ENCODE results near the gene DCDC2C. TPM values are rescaled to one million over a fixed set of nuclear protein-coding genes. Genes with fewer than 3 reads are reported as not detected.

DCDC2C gene
- total RNA-seq, 2 donors from 2014 or later, result not detected

- Histone ChIP-seq H3K4me3 (ENCODE audit: low read length) (no peak overlapping the region), H3K27me3 (ENCODE audit: control insufficient read depth, insufficient read depth, low read length, poor library complexity, severe bottlenecking) (no peaks in the 10 kb centered on the region), H3K36me3 (ENCODE audit: control insufficient read depth, insufficient read depth, low read length) (no peaks in the 10 kb centered on the region), H3K9ac (ENCODE audit: extremely low read depth, low read length, poor library complexity, severe bottlenecking) (no peak overlapping the region), H3K9me3 (ENCODE audit: control insufficient read depth, low read length) (no peaks in the 10 kb centered on the region), H3K27ac (ENCODE audit: low read depth, low read length) (no peak overlapping the region), H3K4me1 (ENCODE audit: control insufficient read depth, insufficient read depth, low read length) (no peaks in the 10 kb centered on the region)
- Mint-ChIP-seq H3K9me3 (no peaks in the 10 kb centered on the region), H3K36me3 (ENCODE audit: low read depth) (no peaks in the 10 kb centered on the region), H3K27ac (no peak overlapping the region), H3K4me1 (peaks cover 3% of the 10 kb centered on the region), H3K4me3 (no peak overlapping the region), H3K27me3 (ENCODE audit: insufficient read depth) (peaks cover 3% of the 10 kb centered on the region)
- 87 to 88% methylated on average over 19 to 24 of the region's 24 CpGs for WGBS, 2 experiments (ENCODE audit: insufficient coverage in 1 of 2, insufficient read length in 1 of 2)
- no peak for DNase-seq
- TF ChIP-seq CTCF (conservative IDR thresholded peaks at IDR 0.05), result no peak
These were observed 75.6 kb downstream of the DCDC2C start for GRCh38 chr2:3778851-3779495.

GRCh38 chr2:3779496-3780049, 76.2 kb downstream of the DCDC2C start:
- Mint-ChIP-seq H3K36me3 (ENCODE audit: low read depth) (no peaks in the 10 kb centered on the region), H3K9me3 (no peaks in the 10 kb centered on the region), H3K4me1 (peaks cover 3% of the 10 kb centered on the region), H3K27me3 (ENCODE audit: insufficient read depth) (peaks cover 3% of the 10 kb centered on the region), H3K4me3 (no peak overlapping the region), H3K27ac (no peak overlapping the region)
- no peaks in the 10 kb centered on the region for H3K36me3 ChIP-seq (ENCODE audit: control insufficient read depth, insufficient read depth, low read length)
- no peak overlapping the region for H3K4me3 ChIP-seq (ENCODE audit: low read length)
- H3K27ac ChIP-seq (ENCODE audit: low read depth, low read length), result no peak overlapping the region
- no peaks in the 10 kb centered on the region for H3K4me1 ChIP-seq (ENCODE audit: control insufficient read depth, insufficient read depth, low read length)
- 88 to 89% methylated on average over 5 to 10 of the region's 10 CpGs for WGBS, 2 experiments (ENCODE audit: insufficient coverage in 1 of 2, insufficient read length in 1 of 2)
- H3K27me3 ChIP-seq (ENCODE audit: control insufficient read depth, insufficient read depth, low read length, poor library complexity, severe bottlenecking), result no peaks in the 10 kb centered on the region
- H3K9me3 ChIP-seq (ENCODE audit: control insufficient read depth, low read length), result no peaks in the 10 kb centered on the region
- no peak for TF ChIP-seq CTCF (conservative IDR thresholded peaks at IDR 0.05)
- H3K9ac ChIP-seq (ENCODE audit: extremely low read depth, low read length, poor library complexity, severe bottlenecking), result no peak overlapping the region
- DNase-seq, result no peak

- Mint-ChIP-seq H3K36me3 (ENCODE audit: low read depth) (no peaks in the 10 kb centered on the region), H3K27me3 (ENCODE audit: insufficient read depth) (peaks cover 3% of the 10 kb centered on the region), H3K9me3 (no peaks in the 10 kb centered on the region)
These were observed 77.4 kb downstream of the DCDC2C start for GRCh38 chr2:3780477-3781402.

More at GRCh38 chr2:3780477-3781402, 77.4 kb downstream of the DCDC2C start:
- WGBS, 2 experiments (ENCODE audit: insufficient coverage in 1 of 2, insufficient read length in 1 of 2), result 51 to 61% methylated on average over 16 to 23 of the region's 23 CpGs
- TF ChIP-seq CTCF (conservative IDR thresholded peaks at IDR 0.05), result peak; percentile 85
- no peak overlapping the region for H3K27ac ChIP-seq (ENCODE audit: low read depth, low read length)
- no peaks in the 10 kb centered on the region for H3K36me3 ChIP-seq (ENCODE audit: control insufficient read depth, insufficient read depth, low read length)
- no peak overlapping the region for H3K9ac ChIP-seq (ENCODE audit: extremely low read depth, low read length, poor library complexity, severe bottlenecking)
- Mint-ChIP-seq H3K4me3 (no peak overlapping the region), H3K4me1 (peaks cover 3% of the 10 kb centered on the region), H3K27ac (no peak overlapping the region)
- no peaks in the 10 kb centered on the region for H3K4me1 ChIP-seq (ENCODE audit: control insufficient read depth, insufficient read depth, low read length)
- DNase-seq, result peak; percentile 88
- H3K27me3 ChIP-seq (ENCODE audit: control insufficient read depth, insufficient read depth, low read length, poor library complexity, severe bottlenecking), result no peaks in the 10 kb centered on the region
- no peak overlapping the region for H3K4me3 ChIP-seq (ENCODE audit: low read length)
- H3K9me3 ChIP-seq (ENCODE audit: control insufficient read depth, low read length), result no peaks in the 10 kb centered on the region
